B cell (primary cell): ENCODE results near the gene SPATA2L. TPM values are rescaled to one million over a fixed set of nuclear protein-coding genes. Genes with fewer than 3 reads are reported as not detected.
"Not testable (repeated sequence)": the region's sequence is repeated elsewhere in the genome, so short reads cannot be mapped to it uniquely, and the experiment has no call there.

ENCODE experiments used
- ATAC-seq: fragments of 200-7000 bp; cut with Tn5 transposase; one replicate; pipeline ENCODE4 v1.10.0; 2021; ENCODE audit warnings: low read depth, mild to moderate bottlenecking, moderate number of reproducible peaks, moderate library complexity
- CTCF ChIA-PET: fragments of 350-600 bp; sonication (Branson Sonifier 250); formaldehyde crosslinking; loops from one replicate; lab custom pipeline; 2021; ENCODE audit warnings: antibody characterized with exemption, inconsistent platforms; lab: Charles Lee
- POLR2A ChIA-PET: fragments of 350-600 bp; sonication (Branson Sonifier 250); formaldehyde crosslinking; loops from one replicate; lab custom pipeline; 2021; ENCODE audit warnings: antibody characterized with exemption; lab: Charles Lee
- DNase-seq: peaks from one replicate; pipeline ENCODE4 v3.0.0; 2013
- H2AFZ ChIP-seq: 2 replicates; pipeline ENCODE4 v1.6.1; 2012; ENCODE audit warnings: mild to moderate bottlenecking, low read depth, low read length; ENCODE audit not compliant: insufficient read depth, poor library complexity, severe bottlenecking
- H3K27ac ChIP-seq, 2 donors: 1 replicate in 1 of 2; 2 replicates in 1 of 2; pipeline ENCODE4 v1.5.1; 2012 to 2013; ENCODE audit warnings: low read length in 2 of 2, mild to moderate bottlenecking in 2 of 2, moderate library complexity in 1 of 2
- H3K27me3 ChIP-seq, 4 experiments: fragments of 200-600 bp in 1 of 4; sonication (generic) in 1 of 4; replicated peaks in 1 of 4; 1 replicate in 2 of 4; 2 replicates in 2 of 4; pipeline versions ENCODE4 v1.6.1 to v1.7.0; 2013 to 2016; ENCODE audit warnings: low read length in 3 of 4, mild to moderate bottlenecking in 2 of 4, mixed read lengths in 1 of 4, moderate library complexity in 1 of 4; ENCODE audit not compliant: insufficient read depth in 4 of 4, control insufficient read depth in 3 of 4; ENCODE audit errors: control extremely low read depth in 1 of 4
- H3K36me3 ChIP-seq, 2 experiments: replicated peaks in 1 of 2; 1 replicate in 1 of 2; 2 replicates in 1 of 2; pipeline versions ENCODE4 v1.6.1 to v1.7.1; 2013; ENCODE audit warnings: low read length in 1 of 2; ENCODE audit not compliant: insufficient read depth in 2 of 2, control insufficient read depth in 1 of 2; ENCODE audit errors: control extremely low read depth in 1 of 2, extremely low read depth in 1 of 2
- H3K4me1 ChIP-seq, 2 donors: fragments of 200-600 bp in 1 of 2; sonication (generic) in 1 of 2; 1 replicate in 1 of 2; 2 replicates in 1 of 2; pipeline versions ENCODE4 v1.5.1 to v1.6.1; 2013 to 2017; ENCODE audit warnings: low read length in 2 of 2; ENCODE audit not compliant: control insufficient read depth in 2 of 2, insufficient read depth in 2 of 2
- H3K4me2 ChIP-seq: replicated peaks from 2 replicates; pipeline ENCODE3; 2012; ENCODE audit warnings: mild to moderate bottlenecking, low read depth, low read length; ENCODE audit not compliant: poor library complexity, severe bottlenecking
- H3K4me3 ChIP-seq, 5 experiments: fragments of 200-600 bp in 1 of 5; sonication (generic) in 1 of 5; 1 replicate in 3 of 5; 2 replicates in 2 of 5; pipeline versions ENCODE4 v1.5.1 to v1.7.0; 2011 to 2016; ENCODE audit warnings: low read length in 4 of 5, mild to moderate bottlenecking in 4 of 5, low read depth in 2 of 5, control low read depth in 1 of 5, moderate library complexity in 1 of 5; ENCODE audit not compliant: insufficient read depth in 1 of 5; ENCODE audit errors: control extremely low read depth in 1 of 5, extremely low read depth in 1 of 5
- H3K79me2 ChIP-seq: fragments of 200-600 bp; sonication (generic); one replicate; pipeline ENCODE4 v1.6.0; 2016; ENCODE audit warnings: low read length; ENCODE audit not compliant: control insufficient read depth, insufficient read depth
- H3K9ac ChIP-seq: fragments of 200-600 bp; sonication (generic); 2 replicates; pipeline ENCODE4 v1.6.1; 2017; ENCODE audit warnings: mild to moderate bottlenecking, low read length, moderate library complexity
- H3K9me3 ChIP-seq, 3 donors: one replicate each; pipeline versions ENCODE4 v1.6.1 to v1.7.1; 2013; ENCODE audit warnings: low read length in 2 of 3; ENCODE audit not compliant: control insufficient read depth in 2 of 3, insufficient read depth in 1 of 3; ENCODE audit errors: control extremely low read depth in 1 of 3
- H4K20me1 ChIP-seq: 2 replicates; pipeline ENCODE4 v1.6.0; 2012; ENCODE audit warnings: mild to moderate bottlenecking, low read length; ENCODE audit not compliant: insufficient read depth, control insufficient read depth, poor library complexity, severe bottlenecking
- H3K27ac Mint-ChIP-seq: one replicate; pipeline ENCODE4 v1.8.0; 2021; ENCODE audit warnings: mixed read lengths
- H3K27me3 Mint-ChIP-seq: one replicate; pipeline ENCODE4 v1.8.0; 2021; ENCODE audit warnings: mixed read lengths
- H3K4me1 Mint-ChIP-seq: one replicate; pipeline ENCODE4 v1.8.0; 2021; ENCODE audit warnings: mixed read lengths
- H3K4me3 Mint-ChIP-seq: one replicate; pipeline ENCODE4 v1.8.0; 2021; ENCODE audit warnings: mixed read lengths
- H3K9me3 Mint-ChIP-seq: one replicate; pipeline ENCODE4 v1.8.0; 2022; ENCODE audit warnings: mixed read lengths; ENCODE audit not compliant: insufficient read depth
- CTCF ChIP-seq: fragments of 200-600 bp; IDR thresholded peaks from one replicate; pipeline ENCODE4 v1.8.0; 2022; ENCODE audit warnings: antibody characterized with exemption, mild to moderate bottlenecking
- EZH2 ChIP-seq: IDR thresholded peaks from 2 replicates; pipeline ENCODE4 v1.6.1; 2012; ENCODE audit warnings: borderline replicate concordance, low read depth, mild to moderate bottlenecking, moderate library complexity, low read length; ENCODE audit not compliant: insufficient read depth, poor library complexity, severe bottlenecking
- WGBS: methylation state at CpG from one replicate; pipeline ENCODE4 v1.1.5; 2013; ENCODE audit warnings: missing lambda C conversion rate; ENCODE audit not compliant: insufficient coverage; 5-methylcytosine and 5-hydroxymethylcytosine counted together
- intact Hi-C: fragments of 100-400 bp; cut with micrococcal nuclease; formaldehyde crosslinking; loops from one replicate; pipeline ENCODE4 v1.10.0; 2022
- polyA plus RNA-seq: library from polyadenylated mRNA; depleted of rRNA; stranded (reverse); fragments of >200 nt; gene quantifications from 2 replicates; pipeline ENCODE4 v1.2.3, GENCODE V29; 2012
- total RNA-seq, 2 donors: library from RNA; stranded (reverse); fragments of 120-200 nt in 1 of 2; gene quantifications; 1 replicate in 1 of 2; 2 replicates in 1 of 2; pipeline versions ENCODE4 v1.2.3 to v1.2.4, GENCODE V29; 2013 to 2022

The SPATA2L gene
- total and polyA plus RNA-seq, 2 donors (not counting 1 experiment from before 2014, with no cell fraction given) = 16.4 to 32.1 TPM

- H3K9me3 ChIP-seq, H3K27ac Mint-ChIP-seq, POLR2A ChIA-PET, H2AFZ ChIP-seq, H3K36me3 ChIP-seq, H3K9ac ChIP-seq, DNase-seq, H3K4me1 ChIP-seq, H3K27ac ChIP-seq, H3K27me3 Mint-ChIP-seq, H3K4me3 ChIP-seq, ATAC-seq, H3K4me3 Mint-ChIP-seq, H3K27me3 ChIP-seq, intact Hi-C loops, H4K20me1 ChIP-seq, CTCF ChIA-PET, H3K4me2 ChIP-seq, H3K9me3 Mint-ChIP-seq, H3K4me1 Mint-ChIP-seq, H3K79me2 ChIP-seq: not testable (repeated sequence)
- WGBS = 94% methylated on average over 7 of the region's 11 CpGs
Observed at GRCh38 chr16:89664238-89664637, 37.3 kb downstream of the SPATA2L start.

GRCh38 chr16:89661215-89661614 lies 40.3 kb downstream of the SPATA2L start:
- ATAC-seq = no peak
- Histone ChIP-seq H4K20me1 (peaks cover 10% of the 10 kb centered on the region), H3K9ac (no peak overlapping the region), H3K27ac (no peak overlapping the region), H3K79me2 (peaks cover 24% of the 10 kb centered on the region), H2AFZ (no peak overlapping the region), H3K36me3 (no peaks in the 10 kb centered on the region), H3K4me3 (no peak overlapping the region), H3K9me3 (no peaks in the 10 kb centered on the region), H3K27me3 (no peaks in the 10 kb centered on the region), H3K4me1 (peaks cover 14 to 19% of the 10 kb centered on the region in 2 donors), H3K4me2 (no peak overlapping the region)
- TF ChIP-seq CTCF = no peak
- TF ChIP-seq EZH2 = no peak
- POLR2A ChIA-PET = no interaction called here
- peaks cover 15% of the 10 kb centered on the region for H3K4me1 Mint-ChIP-seq
- intact Hi-C loops = no loop called here
- 98% methylated on average over 7 of the region's 9 CpGs for WGBS
- CTCF ChIA-PET = no interaction called here
- no peaks in the 10 kb centered on the region for H3K27me3 Mint-ChIP-seq
- no peak for DNase-seq
- no peak overlapping the region for H3K27ac Mint-ChIP-seq
- no peak overlapping the region for H3K4me3 Mint-ChIP-seq
- no peaks in the 10 kb centered on the region for H3K9me3 Mint-ChIP-seq
